ENCODE measurements around the gene NR2F6.

NR2F6 gene

DNA sequence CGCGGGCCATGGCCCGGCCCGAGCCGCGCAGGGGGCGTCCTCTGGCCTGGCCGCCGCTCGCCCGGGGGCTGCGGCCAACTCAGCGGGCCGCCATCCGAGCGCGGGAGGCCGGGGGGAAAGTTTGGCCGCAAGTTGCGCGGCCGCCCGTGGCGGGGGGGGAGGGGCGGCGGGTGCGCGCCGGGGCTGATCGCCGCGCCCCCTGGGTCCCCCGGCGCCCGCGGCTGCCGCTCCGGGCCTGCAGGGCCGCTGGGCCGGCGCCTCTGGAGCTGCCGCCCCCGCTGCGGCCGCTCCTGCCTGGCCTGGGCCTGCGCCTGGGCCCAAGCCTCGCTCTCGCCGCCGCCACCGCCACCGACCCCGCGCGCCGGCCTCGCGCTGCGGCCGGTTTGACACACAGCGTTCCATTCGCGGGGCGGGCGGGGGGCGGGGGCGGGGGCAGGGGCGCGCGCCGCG lies at the start of gene NR2F6:
NR2F6 (minus strand) TSS at position 385 of the 450 bp plus-strand sequence. CDS start 699 bp downstream, outside the sequence.
- H3K4me3 ChIP-seq (ENCODE audit: low read depth, low read length): peak within 1 kb of the TSS; percentile 80
- no peak for DNase-seq (ENCODE audit: low read depth, low spot score)
- in situ Hi-C loops (cut with HindIII; ENCODE audit: low sequenced_read_pairs): no loop called here
- TF ChIP-seq CTCF (IDR thresholded peaks at IDR 0.05; ENCODE audit: low read depth, low read length): no peak

DNA sequence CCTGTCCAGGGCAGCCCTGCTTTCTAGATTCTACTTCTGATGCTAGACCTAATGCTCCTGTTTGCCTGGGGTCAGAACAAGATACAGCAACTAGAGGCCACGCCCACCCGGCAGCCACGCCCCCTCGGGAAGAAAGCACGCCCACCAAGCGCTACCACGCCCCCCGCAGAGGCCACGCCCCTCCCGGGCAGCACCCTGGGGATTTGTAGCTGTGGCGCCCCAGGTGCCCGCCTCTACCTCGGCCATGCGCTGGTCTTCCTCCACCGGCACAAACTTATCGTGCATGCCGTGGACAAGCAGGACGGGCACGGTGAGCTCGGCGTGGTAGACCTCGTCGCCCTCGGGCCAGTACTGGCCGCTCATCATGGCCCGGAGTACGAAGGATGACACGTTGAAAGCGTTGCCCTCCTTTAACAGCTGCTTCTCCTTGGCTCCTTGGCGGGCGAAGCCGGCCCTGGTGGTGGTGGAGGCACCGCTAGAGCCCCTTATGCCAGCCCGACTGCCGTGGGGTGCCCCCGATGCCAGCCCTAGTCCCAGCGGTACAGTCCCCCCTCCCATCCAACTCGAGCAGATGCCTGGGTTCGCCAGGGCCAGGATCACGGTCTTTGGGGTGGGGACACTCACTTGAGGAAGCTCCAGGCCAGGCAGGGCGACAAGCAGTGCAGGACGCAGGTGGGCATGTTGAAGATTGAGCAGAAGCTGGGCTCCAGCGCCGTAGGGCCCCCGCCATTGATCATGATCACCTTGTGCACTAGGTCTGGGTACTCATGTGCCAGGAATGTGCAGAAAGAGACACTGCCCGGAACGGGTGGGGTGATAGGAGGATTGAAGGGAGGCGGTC lies 48.6 kb upstream of the NR2F6 start:
- no peak for TF ChIP-seq CTCF (IDR thresholded peaks at IDR 0.05; ENCODE audit: low read depth, low read length)
- no peak for DNase-seq (ENCODE audit: low read depth, low spot score)
- in situ Hi-C loops (cut with HindIII; ENCODE audit: low sequenced_read_pairs): no loop called here

DNA sequence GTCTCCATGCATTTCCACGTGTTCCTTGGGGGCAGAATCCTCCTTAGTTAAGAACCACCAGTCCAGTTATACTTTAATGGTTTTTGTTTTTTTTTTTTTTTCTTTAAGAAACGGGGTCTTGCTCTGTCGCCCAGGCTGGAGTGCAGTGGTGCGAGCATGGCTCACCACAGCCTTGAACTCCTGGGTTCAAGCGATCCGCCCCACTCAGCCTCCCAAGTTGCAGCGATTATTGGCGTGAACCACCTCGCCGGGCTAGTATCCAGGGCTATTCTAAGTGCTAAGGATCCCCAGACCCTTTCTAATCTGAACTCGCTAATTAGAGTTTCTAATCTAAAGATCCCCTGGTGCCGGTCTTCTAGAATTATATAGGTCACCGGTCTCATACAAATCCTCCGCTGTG lies 47.9 kb upstream of the NR2F6 start:
- DNase-seq (ENCODE audit: low read depth, low spot score): no peak
- no peak overlapping the region for H3K4me3 ChIP-seq (ENCODE audit: low read depth, low read length)
- no peak for TF ChIP-seq CTCF (IDR thresholded peaks at IDR 0.05; ENCODE audit: low read depth, low read length)
- in situ Hi-C loops (cut with HindIII; ENCODE audit: low sequenced_read_pairs): no loop called here

More for the DNA sequence above, 48.6 kb upstream of the NR2F6 start:
- no peak overlapping the region for H3K4me3 ChIP-seq (ENCODE audit: low read depth, low read length)

GRCh38 chr19:17292301-17293074 lies 46.8 kb upstream of the NR2F6 start:
- H3K4me3 ChIP-seq (ENCODE audit: low read depth, low read length): peak overlapping the region; percentile 56
- TF ChIP-seq CTCF (IDR thresholded peaks at IDR 0.05; ENCODE audit: low read depth, low read length): peak; percentile 89
- peak; percentile 83 for DNase-seq (ENCODE audit: low read depth, low spot score)
- in situ Hi-C loops (cut with HindIII; ENCODE audit: low sequenced_read_pairs): no loop called here

GRCh38 chr19:17289489-17289888 lies 43.8 kb upstream of the NR2F6 start:
- DNase-seq (ENCODE audit: low read depth, low spot score): peak; percentile 89
- in situ Hi-C loops (cut with HindIII; ENCODE audit: low sequenced_read_pairs): no loop called here
- TF ChIP-seq CTCF (IDR thresholded peaks at IDR 0.05; ENCODE audit: low read depth, low read length): no peak
- peak overlapping the region; percentile 23 for H3K4me3 ChIP-seq (ENCODE audit: low read depth, low read length)

DNA sequence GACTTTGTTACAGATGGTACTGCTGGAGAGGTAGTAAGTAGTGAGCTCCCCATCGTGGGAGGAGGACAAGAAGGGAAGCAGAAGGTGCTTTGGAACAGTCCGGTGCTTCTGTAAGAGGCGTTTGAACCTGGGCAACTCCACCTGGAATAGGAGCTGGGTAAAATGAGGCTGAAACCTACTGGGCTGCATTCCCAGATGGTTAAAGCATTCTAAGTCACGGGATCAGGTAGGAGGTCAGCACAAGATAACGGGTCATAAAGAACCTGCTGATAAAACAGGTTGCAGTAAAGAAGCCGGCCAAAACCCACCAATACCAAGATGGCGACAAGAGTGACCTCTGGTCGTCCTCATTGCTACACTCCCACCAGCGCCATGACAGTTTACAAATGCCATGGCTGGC lies 41.0 kb upstream of the NR2F6 start:
- no peak for TF ChIP-seq CTCF (IDR thresholded peaks at IDR 0.05; ENCODE audit: low read depth, low read length)
- H3K4me3 ChIP-seq (ENCODE audit: low read depth, low read length): no peak overlapping the region
- no peak for DNase-seq (ENCODE audit: low read depth, low spot score)
- in situ Hi-C loops (cut with HindIII; ENCODE audit: low sequenced_read_pairs): no loop called here
